Skeletal muscle satellite cell (primary cell): ENCODE results near the gene MAPKAP1.
A peak's percentile ranks its signal among the peaks of the same experiment; 100 is the strongest.

Experiments
- H3K27me3 ChIP-seq: 2 replicates; pipeline ENCODE4 v1.7.0; 2013; ENCODE audit warnings: low read length; ENCODE audit not compliant: control insufficient read depth, insufficient read depth
- H3K36me3 ChIP-seq: 2 replicates; pipeline ENCODE4 v1.7.0; 2013; ENCODE audit warnings: mild to moderate bottlenecking, control low read depth, low read length; ENCODE audit not compliant: insufficient read depth
- H3K4me1 ChIP-seq: 2 replicates; pipeline ENCODE4 v1.7.0; 2013; ENCODE audit warnings: low read length; ENCODE audit not compliant: control insufficient read depth, insufficient read depth
- H3K4me2 ChIP-seq: 2 replicates; pipeline ENCODE4 v1.7.0; 2013; ENCODE audit warnings: mild to moderate bottlenecking, low read length
- H3K4me3 ChIP-seq: 2 replicates; pipeline ENCODE4 v1.7.0; 2013; ENCODE audit warnings: low read length
- H3K9ac ChIP-seq: 2 replicates; pipeline ENCODE4 v1.7.0; 2013; ENCODE audit warnings: mild to moderate bottlenecking, low read depth, low read length, moderate library complexity
- H3K9me3 ChIP-seq: replicated peaks from 2 replicates; pipeline ENCODE4 v1.7.0; 2013; ENCODE audit warnings: mild to moderate bottlenecking, control low read depth, low read length

Gene MAPKAP1

DNA sequence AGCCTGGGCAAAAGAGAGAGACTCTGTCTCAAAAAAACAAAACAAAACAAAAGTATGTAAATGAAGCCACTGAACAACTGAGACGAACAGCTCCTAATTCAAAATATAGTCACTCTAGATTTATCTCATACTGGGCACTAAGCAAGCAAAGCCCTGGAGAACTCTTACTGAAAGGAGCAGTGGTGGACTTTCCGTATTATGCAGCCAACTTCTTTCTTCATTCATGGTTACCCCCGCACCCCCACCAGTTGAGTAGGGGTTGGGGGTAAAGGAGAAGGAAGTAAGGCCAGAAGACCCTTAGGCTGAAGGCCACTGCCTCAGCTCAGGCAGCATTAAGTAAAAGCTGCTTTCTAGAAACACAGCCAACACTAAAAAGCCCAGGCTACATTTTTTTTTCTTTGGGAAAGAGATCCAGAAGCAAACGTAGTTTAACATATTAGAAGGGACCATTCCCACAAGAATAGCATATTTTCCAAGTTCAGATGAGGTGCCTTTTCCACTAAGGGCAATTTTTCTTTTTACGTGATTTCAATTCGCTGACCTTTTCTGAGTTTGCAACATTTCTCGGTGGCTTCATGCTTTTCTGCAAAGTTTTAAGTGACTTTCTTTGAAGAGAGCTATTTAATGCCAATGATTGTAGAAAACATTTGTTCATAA lies 55.3 kb downstream of the MAPKAP1 start:
- no peaks in the 10 kb centered on the region for H3K27me3 ChIP-seq
- H3K4me1 ChIP-seq, result peaks cover 62% of the 10 kb centered on the region
- H3K9me3 ChIP-seq, result no peaks in the 10 kb centered on the region
- H3K9ac ChIP-seq, result no peak overlapping the region
- H3K4me3 ChIP-seq, result no peak overlapping the region
- H3K36me3 ChIP-seq, result peaks cover 7% of the 10 kb centered on the region
- H3K4me2 ChIP-seq, result no peak overlapping the region

DNA sequence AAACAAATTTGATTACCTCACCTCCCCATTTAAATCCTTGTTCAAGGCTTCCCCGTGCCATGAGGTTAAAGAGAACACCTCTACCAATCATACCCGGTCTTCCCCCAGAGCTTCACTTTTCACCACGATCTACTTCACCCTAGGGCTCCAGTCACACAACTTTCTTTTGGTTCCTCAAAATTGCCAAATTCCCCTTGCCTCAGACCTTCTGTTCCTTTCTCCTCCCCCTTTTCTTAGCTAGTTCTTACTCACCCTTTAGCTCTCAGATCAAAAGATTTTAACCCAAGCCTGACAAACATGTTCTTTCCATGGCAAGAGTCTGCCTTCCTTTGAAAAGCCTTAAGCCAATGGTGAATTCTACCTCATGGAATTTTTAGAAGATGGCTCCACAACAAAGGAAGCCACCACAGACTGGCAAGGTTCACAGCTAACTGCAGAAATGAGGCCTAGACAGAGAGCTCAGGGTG lies 56.7 kb downstream of the MAPKAP1 start:
- H3K27me3 ChIP-seq, result no peaks in the 10 kb centered on the region
- H3K4me2 ChIP-seq, result peak overlapping the region; percentile 69
- peak overlapping the region; percentile 57 for H3K4me3 ChIP-seq
- H3K4me1 ChIP-seq, result peaks cover 57% of the 10 kb centered on the region
- no peaks in the 10 kb centered on the region for H3K9me3 ChIP-seq
- H3K36me3 ChIP-seq, result peaks cover 7% of the 10 kb centered on the region
- peak overlapping the region; percentile 80 for H3K9ac ChIP-seq

DNA sequence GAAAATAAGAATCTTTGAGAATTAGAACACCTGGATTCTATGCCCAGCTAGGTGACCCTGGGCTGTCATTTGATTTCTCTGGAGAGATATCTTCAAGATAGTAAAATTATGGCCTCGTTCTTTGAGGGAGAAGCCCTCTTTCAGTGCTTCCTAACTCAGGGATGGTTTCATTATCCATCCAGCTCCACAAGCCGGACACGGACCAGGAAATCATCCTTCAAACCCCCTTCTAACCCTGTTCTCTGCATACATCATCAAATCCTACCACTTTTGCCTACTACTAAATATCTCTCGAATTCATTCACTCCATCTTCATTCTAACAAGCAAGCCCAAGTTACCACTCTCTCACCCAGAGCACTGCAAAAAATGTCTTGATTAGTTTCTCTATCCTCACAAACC lies 57.2 kb downstream of the MAPKAP1 start:
- Histone ChIP-seq H3K36me3 (peaks cover 7% of the 10 kb centered on the region), H3K4me1 (peaks cover 56% of the 10 kb centered on the region), H3K27me3 (no peaks in the 10 kb centered on the region), H3K9ac (peak overlapping the region; percentile 80), H3K9me3 (no peaks in the 10 kb centered on the region), H3K4me3 (peak overlapping the region; percentile 57), H3K4me2 (peak overlapping the region; percentile 69)

- H3K9ac ChIP-seq, result peak overlapping the region; percentile 80
- H3K9me3 ChIP-seq, result no peaks in the 10 kb centered on the region
- H3K4me1 ChIP-seq, result peaks cover 56% of the 10 kb centered on the region
- peaks cover 7% of the 10 kb centered on the region for H3K36me3 ChIP-seq
- peak overlapping the region; percentile 69 for H3K4me2 ChIP-seq
- H3K27me3 ChIP-seq, result no peaks in the 10 kb centered on the region
- peak overlapping the region; percentile 57 for H3K4me3 ChIP-seq
These were observed 57.7 kb downstream of the MAPKAP1 start for GRCh38 chr9:125649315-125649714.

GRCh38 chr9:125648294-125648693 lies 58.7 kb downstream of the MAPKAP1 start:
- H3K4me2 ChIP-seq, result no peak overlapping the region
- H3K9me3 ChIP-seq, result no peaks in the 10 kb centered on the region
- peaks cover 50% of the 10 kb centered on the region for H3K4me1 ChIP-seq
- no peak overlapping the region for H3K4me3 ChIP-seq
- no peaks in the 10 kb centered on the region for H3K27me3 ChIP-seq
- peaks cover 7% of the 10 kb centered on the region for H3K36me3 ChIP-seq
- no peak overlapping the region for H3K9ac ChIP-seq

DNA sequence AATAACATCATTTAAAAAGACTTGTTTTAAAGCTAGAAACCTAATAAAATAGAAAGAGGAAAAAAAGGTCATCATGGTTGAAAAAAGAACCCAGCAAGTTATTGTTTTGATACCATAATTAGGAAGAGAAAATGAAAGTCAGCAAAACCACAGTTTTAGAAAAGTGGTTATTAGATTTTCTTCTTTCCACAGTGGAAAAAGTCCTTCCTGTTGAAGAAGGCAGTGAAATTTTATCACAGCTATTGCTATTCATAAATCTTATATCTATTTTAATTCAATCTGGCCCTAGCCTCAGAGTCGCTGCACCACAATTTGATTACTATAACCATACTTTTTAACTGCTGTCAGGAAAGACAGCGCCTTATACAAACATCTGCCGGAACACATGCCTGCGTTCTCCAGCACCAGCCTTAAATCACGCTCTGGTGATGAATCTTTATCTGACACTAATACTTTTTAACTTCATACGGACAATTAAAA lies 60.3 kb downstream of the MAPKAP1 start:
- H3K27me3 ChIP-seq, result no peaks in the 10 kb centered on the region
- H3K9me3 ChIP-seq, result no peaks in the 10 kb centered on the region
- H3K4me3 ChIP-seq, result no peak overlapping the region
- no peaks in the 10 kb centered on the region for H3K36me3 ChIP-seq
- H3K4me2 ChIP-seq, result peak overlapping the region; percentile 42
- peaks cover 50% of the 10 kb centered on the region for H3K4me1 ChIP-seq
- H3K9ac ChIP-seq, result peak overlapping the region; percentile 27

GRCh38 chr9:125646217-125646616 lies 60.8 kb downstream of the MAPKAP1 start:
- peaks cover 50% of the 10 kb centered on the region for H3K4me1 ChIP-seq
- no peaks in the 10 kb centered on the region for H3K27me3 ChIP-seq
- H3K4me3 ChIP-seq, result no peak overlapping the region
- peak overlapping the region; percentile 27 for H3K9ac ChIP-seq
- H3K4me2 ChIP-seq, result peak overlapping the region; percentile 42
- H3K36me3 ChIP-seq, result no peaks in the 10 kb centered on the region
- no peaks in the 10 kb centered on the region for H3K9me3 ChIP-seq

DNA sequence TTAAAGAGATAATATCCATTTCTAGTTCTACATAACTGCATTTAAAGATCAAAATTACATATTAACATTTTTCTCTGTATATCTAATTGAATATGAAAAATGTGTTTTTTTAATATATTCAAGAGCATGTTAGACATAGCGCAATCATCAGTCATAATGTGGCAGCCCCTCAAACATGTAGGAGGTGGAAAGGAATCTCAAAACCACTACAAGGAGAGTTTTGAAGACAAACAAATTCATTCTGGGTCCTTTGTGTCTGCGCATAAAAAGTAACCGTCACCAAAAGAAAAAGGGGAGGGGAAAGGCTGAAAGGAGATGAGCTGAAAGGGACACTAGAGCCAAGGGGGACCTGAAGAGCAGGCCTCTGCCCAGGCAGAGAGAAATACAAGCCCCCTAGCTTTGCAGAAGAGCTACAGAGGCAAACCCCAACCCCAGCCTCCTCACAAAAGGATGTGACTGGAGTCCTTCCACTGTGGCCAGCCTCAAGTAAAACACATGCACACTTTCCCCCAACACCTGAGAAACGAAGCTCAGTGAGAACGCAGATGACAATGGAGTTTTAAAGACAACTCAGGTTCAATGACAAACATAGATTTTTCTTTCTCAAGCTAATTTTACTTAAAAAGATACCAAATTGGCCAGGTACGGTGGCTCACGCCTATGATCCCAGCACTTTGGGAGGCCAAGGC lies 62.0 kb downstream of the MAPKAP1 start:
- Histone ChIP-seq H3K9ac (no peak overlapping the region), H3K27me3 (no peaks in the 10 kb centered on the region), H3K4me1 (peaks cover 39% of the 10 kb centered on the region), H3K4me2 (no peak overlapping the region), H3K9me3 (no peaks in the 10 kb centered on the region), H3K36me3 (no peaks in the 10 kb centered on the region), H3K4me3 (no peak overlapping the region)

DNA sequence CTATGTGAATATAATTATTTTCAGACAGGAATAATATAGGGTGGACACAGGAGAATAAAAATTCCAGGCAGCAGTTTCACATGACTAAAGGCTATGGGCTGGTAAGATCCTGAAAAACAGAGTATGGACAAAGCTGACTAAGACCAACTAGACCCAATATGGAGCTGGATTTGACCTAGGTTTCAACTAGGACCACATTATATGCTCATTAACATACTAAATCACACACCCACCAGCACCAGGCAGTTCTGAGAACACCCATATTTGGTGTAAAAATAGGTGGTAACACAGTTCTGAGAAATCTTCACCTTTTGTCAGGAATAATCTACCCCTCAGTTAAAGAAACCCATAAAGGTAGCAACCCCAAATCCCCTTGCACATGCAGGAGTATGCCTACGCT lies 64.7 kb downstream of the MAPKAP1 start:
- Histone ChIP-seq H3K27me3 (no peaks in the 10 kb centered on the region), H3K36me3 (no peaks in the 10 kb centered on the region), H3K4me3 (no peak overlapping the region), H3K9ac (no peak overlapping the region), H3K4me1 (peaks cover 21% of the 10 kb centered on the region), H3K4me2 (no peak overlapping the region), H3K9me3 (no peaks in the 10 kb centered on the region)

DNA sequence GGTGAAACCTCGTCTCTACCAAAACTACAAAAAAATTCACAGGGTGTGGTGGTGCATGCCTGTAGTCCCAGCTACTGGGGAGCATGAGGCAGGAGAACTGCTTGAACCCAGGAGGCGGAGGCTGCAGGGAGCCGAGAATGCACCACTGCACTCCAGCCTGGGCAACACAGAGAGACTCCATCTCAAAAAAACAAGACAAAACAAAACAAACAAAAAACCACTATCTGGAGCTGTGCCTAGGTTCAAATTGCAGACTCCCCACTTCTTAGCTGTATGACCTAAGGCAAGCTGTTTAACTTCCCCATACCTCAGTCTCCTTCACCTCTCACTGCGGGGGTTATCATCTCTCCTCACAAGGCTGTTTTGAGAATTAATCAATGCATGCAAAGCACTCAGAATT lies 68.0 kb downstream of the MAPKAP1 start:
- Histone ChIP-seq H3K4me3 (no peak overlapping the region), H3K27me3 (no peaks in the 10 kb centered on the region), H3K36me3 (no peaks in the 10 kb centered on the region), H3K4me2 (no peak overlapping the region), H3K4me1 (peaks cover 10% of the 10 kb centered on the region), H3K9ac (no peak overlapping the region), H3K9me3 (no peaks in the 10 kb centered on the region)

GRCh38 chr9:125638239-125639045 lies 68.6 kb downstream of the MAPKAP1 start:
- H3K36me3 ChIP-seq, result no peaks in the 10 kb centered on the region
- no peak overlapping the region for H3K4me3 ChIP-seq
- no peaks in the 10 kb centered on the region for H3K27me3 ChIP-seq
- no peaks in the 10 kb centered on the region for H3K9me3 ChIP-seq
- no peak overlapping the region for H3K4me2 ChIP-seq
- H3K4me1 ChIP-seq, result peaks cover 16% of the 10 kb centered on the region
- no peak overlapping the region for H3K9ac ChIP-seq
